Measurements from ENCODE around the gene HAUS8.

GRCh38 chr19:17076543-17076991 is 1.3 kb upstream of the HAUS8 start:
- TF ChIP-seq, protein P1, sequence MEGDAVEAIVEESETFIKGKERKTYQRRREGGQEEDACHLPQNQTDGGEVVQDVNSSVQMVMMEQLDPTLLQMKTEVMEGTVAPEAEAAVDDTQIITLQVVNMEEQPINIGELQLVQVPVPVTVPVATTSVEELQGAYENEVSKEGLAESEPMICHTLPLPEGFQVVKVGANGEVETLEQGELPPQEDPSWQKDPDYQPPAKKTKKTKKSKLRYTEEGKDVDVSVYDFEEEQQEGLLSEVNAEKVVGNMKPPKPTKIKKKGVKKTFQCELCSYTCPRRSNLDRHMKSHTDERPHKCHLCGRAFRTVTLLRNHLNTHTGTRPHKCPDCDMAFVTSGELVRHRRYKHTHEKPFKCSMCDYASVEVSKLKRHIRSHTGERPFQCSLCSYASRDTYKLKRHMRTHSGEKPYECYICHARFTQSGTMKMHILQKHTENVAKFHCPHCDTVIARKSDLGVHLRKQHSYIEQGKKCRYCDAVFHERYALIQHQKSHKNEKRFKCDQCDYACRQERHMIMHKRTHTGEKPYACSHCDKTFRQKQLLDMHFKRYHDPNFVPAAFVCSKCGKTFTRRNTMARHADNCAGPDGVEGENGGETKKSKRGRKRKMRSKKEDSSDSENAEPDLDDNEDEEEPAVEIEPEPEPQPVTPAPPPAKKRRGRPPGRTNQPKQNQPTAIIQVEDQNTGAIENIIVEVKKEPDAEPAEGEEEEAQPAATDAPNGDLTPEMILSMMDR (IDR thresholded peaks at IDR 0.05; ENCODE audit: low read depth, low read length) = no peak
- no peak for TF ChIP-seq POLR2A (IDR thresholded peaks at IDR 0.05; ENCODE audit: extremely low read depth, insufficient read length)

Data from NB4 (cell line).